ENCODE measurements around the gene TLCD1.

DNA sequence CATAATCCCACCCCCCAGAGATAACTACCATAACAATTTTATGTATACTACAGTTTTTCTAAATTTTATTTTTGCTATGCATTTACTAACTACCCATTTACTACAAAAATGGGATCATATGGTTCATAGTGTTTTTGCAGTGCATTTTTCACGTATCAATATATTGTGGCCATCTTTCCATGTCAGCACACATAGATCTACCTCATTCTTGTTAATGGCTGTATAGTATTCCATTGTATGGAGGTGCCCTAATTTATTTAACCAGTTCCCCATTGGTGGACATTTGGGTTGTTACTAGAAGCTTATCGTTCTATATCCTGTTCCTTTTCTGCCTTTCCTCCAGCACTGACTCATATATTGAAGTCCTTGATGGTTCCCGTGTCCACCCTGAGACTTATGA is 37.0 kb downstream of the TLCD1 start:
- TF ChIP-seq, protein P1, sequence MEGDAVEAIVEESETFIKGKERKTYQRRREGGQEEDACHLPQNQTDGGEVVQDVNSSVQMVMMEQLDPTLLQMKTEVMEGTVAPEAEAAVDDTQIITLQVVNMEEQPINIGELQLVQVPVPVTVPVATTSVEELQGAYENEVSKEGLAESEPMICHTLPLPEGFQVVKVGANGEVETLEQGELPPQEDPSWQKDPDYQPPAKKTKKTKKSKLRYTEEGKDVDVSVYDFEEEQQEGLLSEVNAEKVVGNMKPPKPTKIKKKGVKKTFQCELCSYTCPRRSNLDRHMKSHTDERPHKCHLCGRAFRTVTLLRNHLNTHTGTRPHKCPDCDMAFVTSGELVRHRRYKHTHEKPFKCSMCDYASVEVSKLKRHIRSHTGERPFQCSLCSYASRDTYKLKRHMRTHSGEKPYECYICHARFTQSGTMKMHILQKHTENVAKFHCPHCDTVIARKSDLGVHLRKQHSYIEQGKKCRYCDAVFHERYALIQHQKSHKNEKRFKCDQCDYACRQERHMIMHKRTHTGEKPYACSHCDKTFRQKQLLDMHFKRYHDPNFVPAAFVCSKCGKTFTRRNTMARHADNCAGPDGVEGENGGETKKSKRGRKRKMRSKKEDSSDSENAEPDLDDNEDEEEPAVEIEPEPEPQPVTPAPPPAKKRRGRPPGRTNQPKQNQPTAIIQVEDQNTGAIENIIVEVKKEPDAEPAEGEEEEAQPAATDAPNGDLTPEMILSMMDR (tag by site-specific recombination; IDR thresholded peaks at IDR 0.05), result no peak
- no peak for TF ChIP-seq BCL11A (tag by site-specific recombination; IDR thresholded peaks at IDR 0.05; ENCODE audit: low read depth)
- TF ChIP-seq ZNF239 (tag by site-specific recombination; IDR thresholded peaks at IDR 0.05), result no peak
- TF ChIP-seq, protein P2, sequence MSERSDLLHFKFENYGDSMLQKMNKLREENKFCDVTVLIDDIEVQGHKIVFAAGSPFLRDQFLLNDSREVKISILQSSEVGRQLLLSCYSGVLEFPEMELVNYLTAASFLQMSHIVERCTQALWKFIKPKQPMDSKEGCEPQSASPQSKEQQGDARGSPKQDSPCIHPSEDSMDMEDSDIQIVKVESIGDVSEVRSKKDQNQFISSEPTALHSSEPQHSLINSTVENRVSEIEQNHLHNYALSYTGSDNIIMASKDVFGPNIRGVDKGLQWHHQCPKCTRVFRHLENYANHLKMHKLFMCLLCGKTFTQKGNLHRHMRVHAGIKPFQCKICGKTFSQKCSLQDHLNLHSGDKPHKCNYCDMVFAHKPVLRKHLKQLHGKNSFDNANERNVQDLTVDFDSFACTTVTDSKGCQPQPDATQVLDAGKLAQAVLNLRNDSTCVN (tag by site-specific recombination; optimal IDR thresholded peaks at IDR 0.05), result no peak
- TF ChIP-seq ZNF510 (tag by site-specific recombination; IDR thresholded peaks at IDR 0.05; ENCODE audit: insufficient replicate concordance), result no peak
